ENCODE data around the gene TTC1. TPM values are rescaled to one million over a fixed set of nuclear protein-coding genes. Genes with fewer than 3 reads are reported as not detected.
"Not testable (repeated sequence)": the region's sequence is repeated elsewhere in the genome, so short reads cannot be mapped to it uniquely, and the experiment has no call there.

TTC1 gene
- total RNA-seq, 1 donor from 2014 or later, result 59.9 TPM

DNA sequence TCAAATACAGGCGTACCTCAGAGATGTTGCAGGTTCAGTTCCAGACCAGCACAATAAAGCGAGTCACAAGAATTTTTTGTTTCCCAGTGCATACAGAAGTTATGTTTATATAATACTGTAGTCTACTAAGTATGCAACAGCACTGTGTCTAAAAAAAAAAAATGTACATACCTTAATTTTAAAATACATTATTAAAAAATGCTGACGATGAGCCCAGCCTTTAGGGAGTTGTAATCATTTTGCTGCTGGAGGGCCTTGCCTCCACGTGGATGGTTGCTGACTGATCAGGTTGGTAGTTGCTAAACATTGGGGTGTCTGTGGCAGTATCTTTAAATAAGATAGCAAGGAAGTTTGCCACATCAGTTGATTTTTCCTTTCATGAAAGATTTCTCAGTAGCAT, 48.3 kb downstream of the TTC1 start:
- peaks cover 5% of the 10 kb centered on the region for H3K4me1 Mint-ChIP-seq
- peaks cover 90% of the 10 kb centered on the region for H3K36me3 Mint-ChIP-seq (ENCODE audit: low read depth)
- intact Hi-C loops (cut with micrococcal nuclease), result no loop called here
- no peaks in the 10 kb centered on the region for H3K9me3 Mint-ChIP-seq
- no peak for ATAC-seq (ENCODE audit: low read depth)
- H3K27me3 Mint-ChIP-seq, result no peaks in the 10 kb centered on the region
- TF ChIP-seq, protein P1, sequence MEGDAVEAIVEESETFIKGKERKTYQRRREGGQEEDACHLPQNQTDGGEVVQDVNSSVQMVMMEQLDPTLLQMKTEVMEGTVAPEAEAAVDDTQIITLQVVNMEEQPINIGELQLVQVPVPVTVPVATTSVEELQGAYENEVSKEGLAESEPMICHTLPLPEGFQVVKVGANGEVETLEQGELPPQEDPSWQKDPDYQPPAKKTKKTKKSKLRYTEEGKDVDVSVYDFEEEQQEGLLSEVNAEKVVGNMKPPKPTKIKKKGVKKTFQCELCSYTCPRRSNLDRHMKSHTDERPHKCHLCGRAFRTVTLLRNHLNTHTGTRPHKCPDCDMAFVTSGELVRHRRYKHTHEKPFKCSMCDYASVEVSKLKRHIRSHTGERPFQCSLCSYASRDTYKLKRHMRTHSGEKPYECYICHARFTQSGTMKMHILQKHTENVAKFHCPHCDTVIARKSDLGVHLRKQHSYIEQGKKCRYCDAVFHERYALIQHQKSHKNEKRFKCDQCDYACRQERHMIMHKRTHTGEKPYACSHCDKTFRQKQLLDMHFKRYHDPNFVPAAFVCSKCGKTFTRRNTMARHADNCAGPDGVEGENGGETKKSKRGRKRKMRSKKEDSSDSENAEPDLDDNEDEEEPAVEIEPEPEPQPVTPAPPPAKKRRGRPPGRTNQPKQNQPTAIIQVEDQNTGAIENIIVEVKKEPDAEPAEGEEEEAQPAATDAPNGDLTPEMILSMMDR (IDR thresholded peaks at IDR 0.05), result no peak
- ChIA-PET CTCF (interaction anchor here (0.6 kb wide), 1 partner anchor 382 kb away, joined by 3 read pairs; no protein-coding TSS in a partner anchor), POLR2A (no interaction called here)
- no peak overlapping the region for H3K27ac Mint-ChIP-seq
- no peak overlapping the region for H3K4me3 Mint-ChIP-seq
- DNase-seq, result no peak

DNA sequence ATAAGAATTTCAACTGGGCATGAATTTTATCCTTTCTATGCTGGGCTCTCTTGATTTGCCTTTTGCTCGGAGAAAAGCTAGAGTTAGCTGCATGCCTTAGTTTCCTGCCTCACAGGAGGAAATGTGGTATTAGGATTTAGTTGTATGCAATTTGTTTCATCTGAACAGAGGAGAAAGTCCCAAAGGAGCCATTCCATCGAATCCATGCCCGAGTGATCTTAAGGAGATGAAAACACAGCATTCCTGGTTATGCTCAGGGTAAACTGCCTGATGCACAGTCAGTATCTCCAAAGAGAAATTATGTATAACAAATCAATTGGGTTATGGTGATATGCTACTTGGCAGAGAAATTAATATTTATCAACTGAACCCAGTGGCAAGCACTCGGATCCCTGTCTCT, 51.1 kb downstream of the TTC1 start:
- Mint-ChIP-seq H3K36me3 (ENCODE audit: low read depth) (peaks cover 79% of the 10 kb centered on the region), H3K27ac (no peak overlapping the region), H3K27me3 (no peaks in the 10 kb centered on the region), H3K4me1 (no peaks in the 10 kb centered on the region), H3K9me3 (no peaks in the 10 kb centered on the region), H3K4me3 (no peak overlapping the region)
- POLR2A ChIA-PET, result no interaction called here
- intact Hi-C loops (cut with micrococcal nuclease), result no loop called here
- DNase-seq (no peak), ATAC-seq (ENCODE audit: low read depth) (no peak)
- TF ChIP-seq, protein P1 (IDR thresholded peaks at IDR 0.05), result no peak
- CTCF ChIA-PET, result no interaction called here

DNA sequence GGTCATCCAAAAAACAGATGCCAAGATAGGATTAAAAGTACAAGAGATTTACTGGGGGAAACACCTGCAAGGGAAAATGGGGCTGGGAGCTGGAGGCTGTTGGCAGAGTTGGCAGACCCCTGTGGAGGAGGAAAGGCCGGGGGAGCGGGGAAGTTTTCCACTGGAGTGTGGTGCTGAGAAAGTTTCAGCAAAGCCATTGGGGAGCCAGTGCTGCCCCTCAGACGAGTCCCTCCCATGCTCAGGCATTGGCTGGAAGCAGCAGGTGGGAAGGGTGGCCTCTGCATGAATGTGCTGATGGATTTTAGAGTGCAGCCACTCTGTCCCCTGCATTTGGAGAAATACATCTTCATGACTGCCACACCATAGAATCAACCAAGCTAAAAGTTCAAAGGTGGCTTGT, 52.8 kb downstream of the TTC1 start:
- ChIA-PET CTCF (no interaction called here), POLR2A (no interaction called here)
- ATAC-seq (ENCODE audit: low read depth) (no peak), DNase-seq (no peak)
- H3K4me3 Mint-ChIP-seq, result no peak overlapping the region
- no peak overlapping the region for H3K27ac Mint-ChIP-seq
- TF ChIP-seq, protein P1 (IDR thresholded peaks at IDR 0.05), result no peak
- no peaks in the 10 kb centered on the region for H3K27me3 Mint-ChIP-seq
- peaks cover 72% of the 10 kb centered on the region for H3K36me3 Mint-ChIP-seq (ENCODE audit: low read depth)
- H3K4me1 Mint-ChIP-seq, result no peaks in the 10 kb centered on the region
- intact Hi-C loops (cut with micrococcal nuclease), result no loop called here
- no peaks in the 10 kb centered on the region for H3K9me3 Mint-ChIP-seq

DNA sequence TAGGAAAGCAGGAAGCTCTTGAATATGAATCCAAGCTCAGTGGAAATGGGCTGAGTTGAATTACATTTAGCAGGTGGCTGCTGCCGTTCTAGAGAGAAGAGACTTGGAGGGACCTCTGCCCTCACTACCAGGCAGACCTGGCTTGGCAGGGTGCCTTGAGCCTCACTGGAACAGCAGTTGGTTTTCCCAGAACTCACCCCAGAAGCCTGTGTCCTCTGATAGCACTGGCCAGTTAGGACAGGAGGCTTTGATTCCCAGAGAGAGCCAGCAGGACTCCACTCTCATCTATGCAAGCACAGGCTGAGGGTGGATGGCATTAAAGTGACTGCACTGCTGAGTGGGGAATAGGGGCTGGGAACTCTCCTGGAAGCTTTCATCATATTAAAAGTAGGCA, 55.5 kb downstream of the TTC1 start:
- ChIA-PET POLR2A (no interaction called here), CTCF (no interaction called here)
- no peaks in the 10 kb centered on the region for H3K27me3 Mint-ChIP-seq
- H3K27ac Mint-ChIP-seq, result no peak overlapping the region
- intact Hi-C loops (cut with micrococcal nuclease), result no loop called here
- ATAC-seq (ENCODE audit: low read depth) (no peak), DNase-seq (no peak)
- TF ChIP-seq, protein P1 (IDR thresholded peaks at IDR 0.05), result no peak
- peaks cover 58% of the 10 kb centered on the region for H3K36me3 Mint-ChIP-seq (ENCODE audit: low read depth)
- no peaks in the 10 kb centered on the region for H3K4me1 Mint-ChIP-seq
- no peaks in the 10 kb centered on the region for H3K9me3 Mint-ChIP-seq
- no peak overlapping the region for H3K4me3 Mint-ChIP-seq

DNA sequence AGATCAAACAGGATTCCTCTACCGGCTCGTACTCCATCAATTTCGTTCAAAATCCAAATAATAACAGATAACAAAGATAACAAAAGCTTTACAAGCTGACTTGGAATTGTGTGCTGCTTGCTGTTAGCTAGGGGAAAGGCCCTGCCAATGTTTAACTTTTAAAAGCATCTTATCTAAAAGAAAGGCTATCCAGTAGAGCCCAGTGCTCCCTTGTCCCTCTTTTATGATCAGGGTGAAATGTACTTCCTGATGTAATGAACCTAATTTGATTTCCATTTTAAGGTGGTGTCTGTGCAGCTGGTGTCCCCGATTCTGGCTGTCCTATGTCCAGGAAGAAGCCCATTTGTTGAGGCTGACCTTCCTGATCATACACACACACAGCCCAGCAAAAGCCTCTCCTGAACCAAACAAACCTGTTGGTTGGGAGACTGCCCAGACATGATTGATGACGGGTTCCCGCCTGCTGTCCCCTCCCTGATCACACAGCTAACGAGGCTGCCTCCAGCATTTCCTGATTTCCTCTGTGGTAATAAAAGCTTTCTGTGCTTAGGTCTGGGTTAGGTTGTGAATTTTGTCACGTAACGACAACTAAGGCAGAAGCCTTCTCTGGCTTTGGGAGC, 56.2 kb downstream of the TTC1 start:
- Mint-ChIP-seq H3K4me3 (no peak overlapping the region), H3K27me3 (no peaks in the 10 kb centered on the region), H3K9me3 (no peaks in the 10 kb centered on the region), H3K36me3 (ENCODE audit: low read depth) (peaks cover 54% of the 10 kb centered on the region), H3K4me1 (no peaks in the 10 kb centered on the region), H3K27ac (no peak overlapping the region)
- no peak for ATAC-seq (ENCODE audit: low read depth)
- ChIA-PET POLR2A (no interaction called here), CTCF (no interaction called here)
- DNase-seq, result no peak
- intact Hi-C loops (cut with micrococcal nuclease), result no loop called here
- TF ChIP-seq, protein P1 (IDR thresholded peaks at IDR 0.05), result no peak

- ATAC-seq (ENCODE audit: low read depth); H3K4me1 Mint-ChIP-seq; H3K9me3 Mint-ChIP-seq; H3K27me3 Mint-ChIP-seq; H3K27ac Mint-ChIP-seq; intact Hi-C loops (cut with micrococcal nuclease); DNase-seq; H3K4me3 Mint-ChIP-seq: not testable (repeated sequence)
- CTCF ChIA-PET, result interaction anchor here (1.0 kb wide), 1 partner anchor 12 kb away, joined by 3 read pairs; no protein-coding TSS in a partner anchor
- POLR2A ChIA-PET, result interaction anchor here (0.6 kb wide), 1 partner anchor 106 kb away, joined by 6 read pairs; no protein-coding TSS in a partner anchor
- peaks cover 28% of the 10 kb centered on the region for H3K36me3 Mint-ChIP-seq (ENCODE audit: low read depth)
Observed at GRCh38 chr5:160069120-160069519, 60.2 kb downstream of the TTC1 start.
